ENCODE results near the gene SLC10A1.

GRCh38 chr14:69772082-69773017 lies 24.7 kb downstream of the SLC10A1 start:
- no peak for TF ChIP-seq CTCF (IDR thresholded peaks at IDR 0.05)
- TF ChIP-seq POLR2A (IDR thresholded peaks at IDR 0.05), result no peak
